GM18505 (cell line): Measurements from ENCODE around the gene GPC5.

Experiments
- ATAC-seq: cut with Tn5 transposase; IDR thresholded peaks from one replicate; pipeline ENCODE4 v1.9.1; 2021; ENCODE audit not compliant: unreplicated experiment
- POLR2A ChIP-seq: IDR thresholded peaks from 4 replicates; pipeline ENCODE4 v1.6.1; 2011; ENCODE audit warnings: borderline replicate concordance; ENCODE audit not compliant: insufficient read depth, insufficient read length; ENCODE audit errors: extremely low read depth

GPC5 gene

GRCh38 chr13:91934354-91934753, 535.9 kb downstream of the GPC5 start:
- no peak for TF ChIP-seq POLR2A
- ATAC-seq = no peak

- ATAC-seq = no peak
- no peak for TF ChIP-seq POLR2A
Measured at GRCh38 chr13:91946498-91947070, 548.2 kb downstream of the GPC5 start.

GRCh38 chr13:91948736-91949135, 550.3 kb downstream of the GPC5 start:
- ATAC-seq = no peak
- no peak for TF ChIP-seq POLR2A

GRCh38 chr13:91950803-91951202, 552.4 kb downstream of the GPC5 start:
- ATAC-seq = no peak
- no peak for TF ChIP-seq POLR2A

GRCh38 chr13:91955546-91956355, 557.3 kb downstream of the GPC5 start:
- TF ChIP-seq POLR2A = no peak
- no peak for ATAC-seq

GRCh38 chr13:91960947-91961346, 562.5 kb downstream of the GPC5 start:
- ATAC-seq = no peak
- TF ChIP-seq POLR2A = no peak

GRCh38 chr13:91962946-91963345, 564.5 kb downstream of the GPC5 start:
- TF ChIP-seq POLR2A = no peak

GRCh38 chr13:91965511-91965910, 567.1 kb downstream of the GPC5 start:
- TF ChIP-seq POLR2A = no peak
- ATAC-seq = no peak

More at GRCh38 chr13:91962946-91963345, 564.5 kb downstream of the GPC5 start:
- ATAC-seq = no peak

- TF ChIP-seq POLR2A = no peak
- ATAC-seq = no peak
Measured at GRCh38 chr13:91978571-91978970, 580.1 kb downstream of the GPC5 start.

GRCh38 chr13:91986761-91987483, 588.5 kb downstream of the GPC5 start:
- TF ChIP-seq POLR2A = no peak
- no peak for ATAC-seq

GRCh38 chr13:91988331-91988730, 589.9 kb downstream of the GPC5 start:
- TF ChIP-seq POLR2A = no peak
- no peak for ATAC-seq

GRCh38 chr13:92012787-92013186, 614.4 kb downstream of the GPC5 start:
- ATAC-seq = no peak
- TF ChIP-seq POLR2A = no peak

GRCh38 chr13:92017737-92018136, 619.3 kb downstream of the GPC5 start:
- no peak for ATAC-seq
- TF ChIP-seq POLR2A = no peak

GRCh38 chr13:92028695-92029094, 630.3 kb downstream of the GPC5 start:
- no peak for ATAC-seq
- TF ChIP-seq POLR2A = no peak
